Stomach (tissue), 9 donors: ENCODE data around the gene ACOT9. TPM values are rescaled to one million over a fixed set of nuclear protein-coding genes. Genes with fewer than 3 reads are reported as not detected.

ENCODE experiments used
- DNase-seq, 2 donors: peaks; one replicate each; pipeline versions ENCODE4 v3.0.0 to v3.0.0-alpha.2; 2013 to 2019
- H3K27ac ChIP-seq, 5 donors: fragments of 200-600 bp in 4 of 5; sonication (generic) in 4 of 5; one replicate each; pipeline ENCODE4 v1.5.1; 2013 to 2019; ENCODE audit warnings: mild to moderate bottlenecking in 1 of 5, moderate library complexity in 1 of 5
- H3K27me3 ChIP-seq, 3 donors: fragments of 200-600 bp; sonication (generic); one replicate each; pipeline ENCODE4 v1.5.1; 2017 to 2019; ENCODE audit warnings: mixed run types in 1 of 3
- H3K36me3 ChIP-seq, 4 donors: fragments of 200-600 bp; sonication (generic); 1 replicate in 3 of 4; 2 replicates in 1 of 4; pipeline ENCODE4 v1.5.1; 2016 to 2019
- H3K4me1 ChIP-seq, 4 donors: fragments of 200-600 bp; sonication (generic); one replicate each; pipeline ENCODE4 v1.5.1; 2016 to 2019
- H3K4me3 ChIP-seq, 4 donors: fragments of 200-600 bp; sonication (generic) in 3 of 4; one replicate each; pipeline ENCODE4 v1.5.1; 2016 to 2019; ENCODE audit warnings: mild to moderate bottlenecking in 1 of 4
- H3K9me3 ChIP-seq, 4 donors: fragments of 200-600 bp; sonication (generic); one replicate each; pipeline ENCODE4 v1.5.1; 2016 to 2019
- CTCF ChIP-seq, 7 experiments: fragments of 450-650 bp in 4 of 7; fragments of 200-600 bp in 3 of 7; sonication (generic) in 3 of 7; IDR thresholded peaks; one replicate each; pipeline ENCODE4 v1.5.1; 2016 to 2019; ENCODE audit warnings: antibody characterized with exemption in 7 of 7, control low read depth in 2 of 7, mild to moderate bottlenecking in 1 of 7
- EP300 ChIP-seq: sonication (generic); formaldehyde crosslinking; IDR thresholded peaks from one replicate; pipeline ENCODE4 v1.6.1; 2017; ENCODE audit warnings: antibody characterized with exemption
- POLR2A ChIP-seq, 4 donors: fragments of 450-650 bp; IDR thresholded peaks; one replicate each; pipeline ENCODE4 v1.6.1; 2016; ENCODE audit warnings: antibody characterized with exemption in 4 of 4, control low read depth in 2 of 4, mild to moderate bottlenecking in 1 of 4, moderate library complexity in 1 of 4
- POLR2AphosphoS5 ChIP-seq, 3 donors: sonication (generic); formaldehyde crosslinking; IDR thresholded peaks; one replicate each; pipeline ENCODE4 v1.6.1; 2016; ENCODE audit warnings: antibody characterized with exemption in 3 of 3
- WGBS, 5 donors: extraction: QIAGEN DNeasy Blood & Tissue Kit in 3 of 5; methylation state at CpG; one replicate each; pipeline versions ENCODE4 v1.1.5 to v1.1.7; 2013 to 2018; 5-methylcytosine and 5-hydroxymethylcytosine counted together
- intact Hi-C: fragments of 100-400 bp; cut with DNase I; formaldehyde crosslinking; loops from one replicate; pipeline ENCODE4 v1.15.1; 2023; ENCODE audit warnings: low total_unique reads
- polyA plus RNA-seq, 3 donors: library from polyadenylated mRNA; stranded (reverse); fragments of 200-250 nt; gene quantifications; one replicate each; pipeline ENCODE4 v1.2.3, GENCODE V29; 2013
- total RNA-seq, 5 donors: library from RNA; depleted of rRNA; stranded (reverse); fragments of >200 nt; gene quantifications; one replicate each; pipeline versions ENCODE4 v1.1.0 to v1.2.3, GENCODE V29; 2014 to 2016
- donor health status: healthy with polysubstance abuse.
- donor health status: Bipolar disorder and iron deficiency.
- donor health status: healthy.

The ACOT9 gene
- total and polyA plus RNA-seq, 8 donors, result 5.4 to 62.6 (median 23.2) TPM

- Histone ChIP-seq H3K4me1 (peaks cover 0 to 7% (median 2%) of the 10 kb centered on the region in 4 donors), H3K27ac (peak overlapping the region in 4 of 5 donors; percentile 24 to 68 (median 50)), H3K4me3 (no peak overlapping the region), H3K27me3 (no peaks in the 10 kb centered on the region), H3K36me3 (peaks cover 3 to 18% (median 10%) of the 10 kb centered on the region in 4 donors), H3K9me3 (no peaks in the 10 kb centered on the region)
- WGBS, 5 donors, result 75 to 86% (median 82%) methylated on average over 4 of the region's 4 CpGs
- intact Hi-C loops, result no loop called here
- no peak for TF ChIP-seq POLR2AphosphoS5 (IDR thresholded peaks at IDR 0.05)
- no peak for TF ChIP-seq POLR2A (IDR thresholded peaks at IDR 0.05)
- no peak for TF ChIP-seq CTCF (IDR thresholded peaks at IDR 0.05)
- no peak for TF ChIP-seq EP300
- no peak for DNase-seq
These were observed 45.9 kb upstream of the ACOT9 start for GRCh38 chrX:23788946-23789345.

- DNase-seq, result no peak
- no peaks in the 10 kb centered on the region for H3K27me3 ChIP-seq
- H3K4me3 ChIP-seq, result no peak overlapping the region
- H3K9me3 ChIP-seq, result no peaks in the 10 kb centered on the region
- peaks cover 3 to 18% (median 10%) of the 10 kb centered on the region in 4 donors for H3K36me3 ChIP-seq
- peak overlapping the region in 4 of 5 donors; percentile 24 to 68 (median 54) for H3K27ac ChIP-seq
- H3K4me1 ChIP-seq, result peaks cover 0 to 7% (median 2%) of the 10 kb centered on the region in 4 donors
- intact Hi-C loops, result no loop called here
- TF ChIP-seq POLR2A (IDR thresholded peaks at IDR 0.05) (no peak), CTCF (IDR thresholded peaks at IDR 0.05) (no peak), EP300 (no peak), POLR2AphosphoS5 (IDR thresholded peaks at IDR 0.05) (no peak)
These were observed 45.4 kb upstream of the ACOT9 start for GRCh38 chrX:23788521-23788920.

GRCh38 chrX:23787745-23788118 lies 44.7 kb upstream of the ACOT9 start:
- TF ChIP-seq POLR2AphosphoS5 (IDR thresholded peaks at IDR 0.05), result no peak
- peaks cover 0 to 7% (median 2%) of the 10 kb centered on the region in 4 donors for H3K4me1 ChIP-seq
- no peak for DNase-seq
- H3K36me3 ChIP-seq, result peaks cover 3 to 18% (median 10%) of the 10 kb centered on the region in 4 donors
- WGBS, 5 donors, result 78 to 97% (median 84%) methylated on average over 2 of the region's 2 CpGs
- peak overlapping the region in 4 of 5 donors; percentile 24 to 68 (median 54) for H3K27ac ChIP-seq
- no peaks in the 10 kb centered on the region for H3K27me3 ChIP-seq
- no peaks in the 10 kb centered on the region for H3K9me3 ChIP-seq
- intact Hi-C loops, result no loop called here
- H3K4me3 ChIP-seq, result no peak overlapping the region

- WGBS, 5 donors, result 46 to 65% (median 58%) methylated on average over 11 of the region's 11 CpGs
- DNase-seq, result peak in 1 of 2 donors; percentile 57
- no peaks in the 10 kb centered on the region for H3K9me3 ChIP-seq
- TF ChIP-seq POLR2A (IDR thresholded peaks at IDR 0.05) (peak in 1 of 4 donors; percentile 22), EP300 (no peak), CTCF (IDR thresholded peaks at IDR 0.05) (no peak), POLR2AphosphoS5 (IDR thresholded peaks at IDR 0.05) (peak in 2 of 3 donors; percentile 22 to 79)
- peak overlapping the region; percentile 56 to 96 (median 95) for H3K27ac ChIP-seq
- H3K27me3 ChIP-seq, result no peaks in the 10 kb centered on the region
- intact Hi-C loops, result no loop called here
- H3K4me1 ChIP-seq, result peaks cover 0 to 7% (median 2%) of the 10 kb centered on the region in 4 donors
- H3K4me3 ChIP-seq, result peak overlapping the region in 1 of 4 donors; percentile 53
- peaks cover 3 to 18% (median 10%) of the 10 kb centered on the region in 4 donors for H3K36me3 ChIP-seq
These were observed 43.3 kb upstream of the ACOT9 start for GRCh38 chrX:23786268-23786815.

GRCh38 chrX:23785580-23785979 lies 42.5 kb upstream of the ACOT9 start:
- no peaks in the 10 kb centered on the region for H3K9me3 ChIP-seq
- no peaks in the 10 kb centered on the region for H3K27me3 ChIP-seq
- intact Hi-C loops, result no loop called here
- H3K4me3 ChIP-seq, result peak overlapping the region; percentile 53 to 64 (median 56)
- no peak for DNase-seq
- TF ChIP-seq POLR2A (IDR thresholded peaks at IDR 0.05) (no peak), EP300 (no peak), POLR2AphosphoS5 (IDR thresholded peaks at IDR 0.05) (peak in 1 of 3 donors; percentile 16)
- WGBS, 5 donors, result 37 to 55% (median 46%) methylated on average over 2 of the region's 2 CpGs
- peak overlapping the region in 4 of 5 donors; percentile 94 to 96 (median 95) for H3K27ac ChIP-seq
- H3K36me3 ChIP-seq, result peaks cover 3 to 18% (median 10%) of the 10 kb centered on the region in 4 donors
- H3K4me1 ChIP-seq, result peaks cover 0 to 7% (median 2%) of the 10 kb centered on the region in 4 donors
